Measurements from ENCODE around the gene NSUN2. TPM values are rescaled to one million over a fixed set of nuclear protein-coding genes. Genes with fewer than 3 reads are reported as not detected.

NSUN2 gene
- total RNA-seq, 2 experiments from 2014 or later, result 48.3 to 50.8 TPM

GRCh38 chr5:6557807-6558575, 74.9 kb downstream of the NSUN2 start:
- intact Hi-C loops (cut with DNase I, micrococcal nuclease), result no loop called here
- H3K4me1 Mint-ChIP-seq (ENCODE audit: low read depth), result no peaks in the 10 kb centered on the region
- ATAC-seq (ENCODE audit: poor library complexity), result no peak
- Histone ChIP-seq H3K4me1 (ENCODE audit: insufficient read depth, low read length) (no peaks in the 10 kb centered on the region), H3K27me3 (ENCODE audit: control insufficient read depth in 1 of 2, insufficient read depth in 2 of 2, low read length in 2 of 2) (peaks cover 0 to 7% of the 10 kb centered on the region in 2 experiments), H3K4me3 (ENCODE audit: low read length) (no peak overlapping the region), H3K27ac (ENCODE audit: low read depth in 1 of 2, low read length in 2 of 2) (no peak overlapping the region), H3K9me3 (ENCODE audit: control insufficient read depth in 1 of 2, insufficient read depth in 1 of 2, low read length in 2 of 2) (peaks cover 0 to 7% of the 10 kb centered on the region in 2 experiments), H3K36me3 (ENCODE audit: insufficient read depth, low read length) (no peaks in the 10 kb centered on the region)
- DNase-seq, result no peak
- POLR2A ChIA-PET, result no interaction called here
- no peak overlapping the region for H3K4me3 Mint-ChIP-seq
- H3K9me3 Mint-ChIP-seq, result no peaks in the 10 kb centered on the region
- H3K36me3 Mint-ChIP-seq (ENCODE audit: low read depth), result no peaks in the 10 kb centered on the region
- H3K27me3 Mint-ChIP-seq, result peaks cover 17% of the 10 kb centered on the region
- no peak for TF ChIP-seq CTCF (IDR thresholded peaks at IDR 0.05)
- no peak overlapping the region for H3K27ac Mint-ChIP-seq
- CTCF ChIA-PET, result no interaction called here

- Histone ChIP-seq H3K36me3 (ENCODE audit: insufficient read depth, low read length) (no peaks in the 10 kb centered on the region), H3K9me3 (ENCODE audit: control insufficient read depth in 1 of 2, insufficient read depth in 1 of 2, low read length in 2 of 2) (peaks cover 0 to 7% of the 10 kb centered on the region in 2 experiments), H3K27ac (ENCODE audit: low read depth in 1 of 2, low read length in 2 of 2) (no peak overlapping the region), H3K4me1 (ENCODE audit: insufficient read depth, low read length) (no peaks in the 10 kb centered on the region), H3K4me3 (ENCODE audit: low read length) (no peak overlapping the region), H3K27me3 (ENCODE audit: control insufficient read depth in 1 of 2, insufficient read depth in 2 of 2, low read length in 2 of 2) (peaks cover 0 to 7% of the 10 kb centered on the region in 2 experiments)
- H3K27me3 Mint-ChIP-seq, result peaks cover 12% of the 10 kb centered on the region
- TF ChIP-seq CTCF (IDR thresholded peaks at IDR 0.05), result no peak
- DNase-seq (no peak), ATAC-seq (ENCODE audit: poor library complexity) (no peak)
- POLR2A ChIA-PET, result interaction anchor here (0.5 kb wide), 1 partner anchor 109 kb away, joined by 4 read pairs; no protein-coding TSS in a partner anchor
- H3K4me1 Mint-ChIP-seq (ENCODE audit: low read depth), result no peaks in the 10 kb centered on the region
- no peaks in the 10 kb centered on the region for H3K36me3 Mint-ChIP-seq (ENCODE audit: low read depth)
- H3K4me3 Mint-ChIP-seq, result no peak overlapping the region
- H3K9me3 Mint-ChIP-seq, result no peaks in the 10 kb centered on the region
- CTCF ChIA-PET, result no interaction called here
- intact Hi-C loops (cut with DNase I, micrococcal nuclease), result no loop called here
- no peak overlapping the region for H3K27ac Mint-ChIP-seq
Observed at GRCh38 chr5:6556802-6557102, 76.1 kb downstream of the NSUN2 start.

DNA sequence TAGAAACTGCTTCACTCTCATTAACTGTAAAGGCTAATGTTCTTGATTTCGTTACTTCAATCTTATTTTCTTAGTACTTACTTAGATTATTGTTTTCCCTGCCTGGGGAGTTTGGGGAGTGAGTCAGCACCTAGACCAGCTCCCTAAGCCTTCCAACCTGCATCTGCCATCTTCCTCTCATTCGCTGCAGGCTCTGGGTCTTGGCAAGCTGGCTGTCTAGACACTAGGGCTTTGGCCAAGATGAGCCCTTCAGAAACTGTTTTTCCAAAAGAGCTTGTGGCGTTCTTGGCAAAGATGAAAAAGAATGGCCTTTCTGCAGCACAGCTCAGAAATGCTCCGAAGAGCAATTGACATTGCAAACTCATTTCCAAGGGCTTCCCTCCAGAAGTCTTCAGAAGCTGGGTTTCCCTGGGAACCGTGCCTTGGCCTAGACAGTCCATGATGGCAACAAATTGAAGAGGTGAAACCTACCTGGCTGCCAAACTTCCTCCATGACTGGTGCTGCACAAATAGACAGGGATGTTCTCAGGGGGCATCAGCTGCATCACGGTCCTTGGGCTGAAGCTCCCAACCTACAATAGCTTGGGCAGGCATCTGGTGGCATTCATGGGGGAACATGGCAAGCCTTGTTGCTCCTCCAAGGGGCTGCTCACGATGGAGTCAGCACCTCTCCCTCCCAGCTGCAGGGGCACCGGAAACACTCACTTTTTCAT, 76.6 kb downstream of the NSUN2 start:
- no peaks in the 10 kb centered on the region for H3K9me3 Mint-ChIP-seq
- DNase-seq (no peak), ATAC-seq (ENCODE audit: poor library complexity) (no peak)
- TF ChIP-seq CTCF (IDR thresholded peaks at IDR 0.05), result no peak
- peaks cover 0 to 7% of the 10 kb centered on the region in 2 experiments for H3K27me3 ChIP-seq (ENCODE audit: control insufficient read depth in 1 of 2, insufficient read depth in 2 of 2, low read length in 2 of 2)
- intact Hi-C loops (cut with DNase I, micrococcal nuclease), result no loop called here
- no peak overlapping the region for H3K4me3 ChIP-seq (ENCODE audit: low read length)
- H3K27ac Mint-ChIP-seq, result no peak overlapping the region
- no peak overlapping the region for H3K4me3 Mint-ChIP-seq
- peaks cover 12% of the 10 kb centered on the region for H3K27me3 Mint-ChIP-seq
- no peaks in the 10 kb centered on the region for H3K4me1 Mint-ChIP-seq (ENCODE audit: low read depth)
- ChIA-PET POLR2A (no interaction called here), CTCF (no interaction called here)
- H3K4me1 ChIP-seq (ENCODE audit: insufficient read depth, low read length), result no peaks in the 10 kb centered on the region
- H3K36me3 ChIP-seq (ENCODE audit: insufficient read depth, low read length), result no peaks in the 10 kb centered on the region
- H3K9me3 ChIP-seq (ENCODE audit: control insufficient read depth in 1 of 2, insufficient read depth in 1 of 2, low read length in 2 of 2), result peaks cover 0 to 7% of the 10 kb centered on the region in 2 experiments
- H3K27ac ChIP-seq (ENCODE audit: low read depth in 1 of 2, low read length in 2 of 2), result no peak overlapping the region
- no peaks in the 10 kb centered on the region for H3K36me3 Mint-ChIP-seq (ENCODE audit: low read depth)

Data from CD4-positive, alpha-beta T cell (primary cell).